A549 (cell line): ENCODE results near the gene PPP6R1.

Experiments
- BHLHE40 ChIP-seq: IDR thresholded peaks from 2 replicates; pipeline ENCODE4 v1.6.1; 2012; ENCODE audit warnings: low read depth, low read length, inconsistent platforms
- EP300 ChIP-seq, 2 experiments: fragments of >200 bp; sonication (Bioruptor Twin); formaldehyde crosslinking; IDR thresholded peaks; 2 replicates in 1 of 2; 3 replicates in 1 of 2; pipeline ENCODE4 v1.6.1; 2016 to 2017
- MAFK ChIP-seq: fragments of 450-650 bp; IDR thresholded peaks from 2 replicates; pipeline ENCODE4 v1.6.1; 2014; ENCODE audit not compliant: partially characterized antibody
- MAX ChIP-seq: IDR thresholded peaks from 2 replicates; pipeline ENCODE4 v1.6.1; 2012
- NR3C1 ChIP-seq: fragments of >200 bp; sonication (Bioruptor Twin); formaldehyde crosslinking; IDR thresholded peaks from 3 replicates; pipeline ENCODE4 v1.6.1; 2017
- POLR2A ChIP-seq: IDR thresholded peaks from 2 replicates; pipeline ENCODE4 v1.6.1; 2012; ENCODE audit warnings: mild to moderate bottlenecking, low read length
- POLR2AphosphoS2 ChIP-seq: conservative IDR thresholded peaks from 2 replicates; pipeline ENCODE4 v1.6.1; 2012; ENCODE audit warnings: low read length, improper control_type of control experiment, inconsistent platforms
- RAD21 ChIP-seq, 2 experiments: fragments of >200 bp in 1 of 2; sonication (Bioruptor Twin) in 1 of 2; formaldehyde crosslinking in 1 of 2; IDR thresholded peaks in 1 of 2; conservative IDR thresholded peaks in 1 of 2; 2 replicates in 1 of 2; 3 replicates in 1 of 2; pipeline ENCODE4 v1.6.1; 2012 to 2018; ENCODE audit warnings: inconsistent platforms in 1 of 2
- RCOR1 ChIP-seq: fragments of 150-350 bp; IDR thresholded peaks from 2 replicates; pipeline ENCODE4 v1.6.1; 2014; ENCODE audit warnings: antibody characterized with exemption, low read length, low read depth
- SMC3 ChIP-seq: fragments of >200 bp; sonication (Bioruptor Twin); formaldehyde crosslinking; IDR thresholded peaks from 3 replicates; pipeline ENCODE4 v1.6.1; 2018; ENCODE audit warnings: inconsistent platforms
- SREBF2 ChIP-seq: fragments of 450-650 bp; IDR thresholded peaks from 2 replicates; pipeline ENCODE4 v1.6.1; 2014; ENCODE audit warnings: mild to moderate bottlenecking, moderate library complexity
- TF ChIP-seq, protein P1 (sequence below): fragments of >200 bp; sonication (Bioruptor Twin); formaldehyde crosslinking; IDR thresholded peaks from 3 replicates; pipeline ENCODE4 v1.5.1; 2016

GRCh38 chr19:55229789-55230182 is 29.0 kb downstream of the PPP6R1 start:
- TF ChIP-seq, protein P1, sequence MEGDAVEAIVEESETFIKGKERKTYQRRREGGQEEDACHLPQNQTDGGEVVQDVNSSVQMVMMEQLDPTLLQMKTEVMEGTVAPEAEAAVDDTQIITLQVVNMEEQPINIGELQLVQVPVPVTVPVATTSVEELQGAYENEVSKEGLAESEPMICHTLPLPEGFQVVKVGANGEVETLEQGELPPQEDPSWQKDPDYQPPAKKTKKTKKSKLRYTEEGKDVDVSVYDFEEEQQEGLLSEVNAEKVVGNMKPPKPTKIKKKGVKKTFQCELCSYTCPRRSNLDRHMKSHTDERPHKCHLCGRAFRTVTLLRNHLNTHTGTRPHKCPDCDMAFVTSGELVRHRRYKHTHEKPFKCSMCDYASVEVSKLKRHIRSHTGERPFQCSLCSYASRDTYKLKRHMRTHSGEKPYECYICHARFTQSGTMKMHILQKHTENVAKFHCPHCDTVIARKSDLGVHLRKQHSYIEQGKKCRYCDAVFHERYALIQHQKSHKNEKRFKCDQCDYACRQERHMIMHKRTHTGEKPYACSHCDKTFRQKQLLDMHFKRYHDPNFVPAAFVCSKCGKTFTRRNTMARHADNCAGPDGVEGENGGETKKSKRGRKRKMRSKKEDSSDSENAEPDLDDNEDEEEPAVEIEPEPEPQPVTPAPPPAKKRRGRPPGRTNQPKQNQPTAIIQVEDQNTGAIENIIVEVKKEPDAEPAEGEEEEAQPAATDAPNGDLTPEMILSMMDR = no peak
- TF ChIP-seq POLR2AphosphoS2 (no peak), EP300 (IDR thresholded peaks at IDR 0.05) (no peak), POLR2A (no peak), RAD21 (conservative IDR thresholded peaks at IDR 0.05 in 1 of 2, IDR thresholded peaks at IDR 0.05 in 1 of 2) (no peak), SMC3 (no peak), SREBF2 (no peak), NR3C1 (no peak), BHLHE40 (no peak), RCOR1 (no peak), MAFK (no peak), MAX (no peak)
